Muscle of leg (tissue), 11 donors: ENCODE measurements around the gene NCF2. TPM values are rescaled to one million over a fixed set of nuclear protein-coding genes. Genes with fewer than 3 reads are reported as not detected.
A peak's percentile ranks its signal among the peaks of the same experiment; 100 is the strongest.

Experiments used
- DNase-seq: peaks from one replicate; pipeline ENCODE4 v3.0.0; 2013
- H3K27ac ChIP-seq: one replicate; pipeline ENCODE4 v1.5.1; 2013; ENCODE audit warnings: mild to moderate bottlenecking, low read length, control low read depth
- H3K27me3 ChIP-seq: one replicate; pipeline ENCODE4 v1.6.1; 2013; ENCODE audit warnings: low read length; ENCODE audit not compliant: control insufficient read depth, insufficient read depth
- H3K36me3 ChIP-seq: one replicate; pipeline ENCODE4 v1.6.1; 2013; ENCODE audit warnings: low read length; ENCODE audit not compliant: control insufficient read depth, insufficient read depth
- H3K4me1 ChIP-seq: one replicate; pipeline ENCODE4 v1.6.1; 2013; ENCODE audit warnings: low read length; ENCODE audit not compliant: control insufficient read depth, insufficient read depth
- H3K4me3 ChIP-seq: one replicate; pipeline ENCODE4 v1.5.1; 2013; ENCODE audit warnings: low read length, control low read depth
- H3K9me3 ChIP-seq: replicated peaks from 2 replicates; pipeline ENCODE4 v1.6.1; 2013; ENCODE audit warnings: low read depth, low read length; ENCODE audit not compliant: control insufficient read depth
- WGBS: methylation state at CpG from one replicate; pipeline ENCODE4 v1.1.5; 2013; ENCODE audit warnings: missing lambda C conversion rate; ENCODE audit not compliant: insufficient coverage; 5-methylcytosine and 5-hydroxymethylcytosine counted together
- polyA plus RNA-seq, 8 donors: library from polyadenylated mRNA; unstranded; fragments of 120-200 nt; gene quantifications; one replicate each; pipeline versions ENCODE4 v1.2.1 to v1.2.3, GENCODE V29; 2013; ENCODE audit warnings: inconsistent platforms in 1 of 8, low replicate concordance in 1 of 8; ENCODE audit not compliant: insufficient read length in 8 of 8, insufficient read depth in 1 of 8
- total RNA-seq: library from RNA; stranded (reverse); fragments of 120-200 nt; gene quantifications from one replicate; pipeline ENCODE4 v1.2.4, GENCODE V29; 2013

Gene NCF2
- total and polyA plus RNA-seq, 9 donors = 4.0 to 7.9 (median 5.0) TPM

DNA sequence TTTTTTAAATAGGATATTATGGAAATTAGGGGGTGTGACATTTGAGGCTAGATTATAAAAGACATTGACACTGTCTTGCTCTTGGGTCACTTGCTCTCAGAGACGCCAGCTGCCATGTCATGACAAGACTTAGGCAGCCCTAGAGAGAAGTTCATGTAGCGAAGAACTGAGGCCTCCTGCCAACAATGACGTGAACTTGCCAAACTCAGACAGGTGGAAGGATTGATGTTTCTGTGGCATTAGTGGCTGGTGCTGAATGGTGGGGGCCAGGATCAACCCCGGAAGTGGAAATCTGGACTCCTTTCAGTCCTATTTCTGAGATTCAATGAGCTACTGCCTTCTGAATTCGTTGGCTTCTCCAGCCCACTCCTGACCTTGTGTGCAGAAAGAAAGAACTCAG is 14.7 kb downstream of the NCF2 start:
- Histone ChIP-seq H3K9me3 (no peaks in the 10 kb centered on the region), H3K4me1 (peaks cover 19% of the 10 kb centered on the region), H3K36me3 (no peaks in the 10 kb centered on the region), H3K27me3 (no peaks in the 10 kb centered on the region), H3K27ac (peak overlapping the region; percentile 64), H3K4me3 (no peak overlapping the region)
- 63% methylated on average over 1 of the region's 5 CpGs for WGBS
- DNase-seq = peak; percentile 34

DNA sequence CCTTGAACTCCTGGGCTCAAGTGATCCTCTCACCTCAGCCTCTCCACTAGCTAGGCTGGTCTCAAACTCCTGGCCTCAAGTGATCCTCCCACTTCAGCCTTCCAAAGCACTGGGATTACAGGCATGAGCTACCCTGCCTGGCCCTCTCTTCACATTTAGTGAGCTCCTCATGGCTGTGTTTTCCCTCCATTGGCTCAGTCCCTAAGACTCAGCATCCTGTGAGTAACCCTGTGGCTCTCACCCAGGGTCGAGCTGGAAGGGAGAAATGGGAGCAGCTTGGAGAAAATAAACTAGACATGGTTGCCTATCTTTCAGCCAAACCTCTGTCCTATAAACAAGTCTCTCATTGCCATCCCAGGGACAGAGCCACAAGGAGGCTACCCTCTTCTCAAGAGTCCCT is 17.5 kb downstream of the NCF2 start:
- peaks cover 18% of the 10 kb centered on the region for H3K4me1 ChIP-seq
- no peaks in the 10 kb centered on the region for H3K36me3 ChIP-seq
- no peak for DNase-seq
- H3K27ac ChIP-seq = no peak overlapping the region
- no CpG with 5 or more reads among the region's 1 CpG for WGBS
- no peaks in the 10 kb centered on the region for H3K9me3 ChIP-seq
- no peaks in the 10 kb centered on the region for H3K27me3 ChIP-seq
- H3K4me3 ChIP-seq = no peak overlapping the region

DNA sequence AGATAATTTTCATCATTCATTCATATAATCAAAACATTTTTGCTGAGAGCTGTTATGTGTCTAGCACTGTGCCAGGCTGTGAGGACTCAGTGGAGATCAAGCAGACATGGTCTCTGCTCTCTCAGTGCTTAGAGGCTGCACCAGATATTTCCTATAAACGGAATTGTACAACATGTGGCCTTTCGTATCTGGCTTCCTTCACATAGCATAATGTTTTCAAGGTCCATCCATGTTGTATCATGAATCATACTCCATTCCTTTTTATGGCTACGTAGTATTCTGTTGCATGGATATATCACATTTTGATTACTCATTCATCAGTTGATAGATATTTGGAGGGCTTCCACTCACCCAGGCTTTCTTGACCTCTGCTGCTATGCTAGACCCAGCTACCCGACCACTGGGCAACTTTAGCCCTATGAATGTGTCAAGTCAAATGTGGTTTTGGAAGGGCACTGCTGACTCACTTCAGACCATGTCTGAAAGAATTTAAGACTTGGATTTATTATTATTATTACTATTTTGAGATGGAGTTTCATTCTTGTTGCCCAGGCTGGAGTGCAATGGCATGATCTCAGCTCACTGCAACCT is 18.5 kb downstream of the NCF2 start:
- no peak overlapping the region for H3K4me3 ChIP-seq
- H3K27me3 ChIP-seq = no peaks in the 10 kb centered on the region
- no peaks in the 10 kb centered on the region for H3K9me3 ChIP-seq
- H3K27ac ChIP-seq = no peak overlapping the region
- DNase-seq = no peak
- H3K4me1 ChIP-seq = peaks cover 22% of the 10 kb centered on the region
- 80% methylated on average over 1 of the region's 4 CpGs for WGBS
- H3K36me3 ChIP-seq = no peaks in the 10 kb centered on the region

DNA sequence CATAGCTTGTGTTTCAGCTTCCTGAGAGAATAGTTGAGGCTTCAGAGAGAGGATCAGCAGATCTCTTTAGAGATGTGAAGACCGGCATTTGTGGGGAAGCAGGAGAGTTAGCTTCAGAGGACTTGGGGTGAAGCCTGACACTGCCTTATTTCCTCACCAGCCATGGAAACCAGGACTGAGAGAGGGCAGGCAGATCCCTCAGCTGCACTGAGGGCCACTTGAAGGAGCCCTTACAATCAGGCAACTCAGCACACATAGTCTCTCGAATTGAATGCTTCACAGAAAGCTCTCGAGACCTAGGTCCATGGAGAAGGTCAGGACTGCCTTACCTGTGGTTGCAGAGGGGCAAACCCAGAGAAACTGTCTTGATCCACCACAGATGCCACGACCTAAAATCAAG is 19.8 kb downstream of the NCF2 start:
- Histone ChIP-seq H3K27ac (no peak overlapping the region), H3K27me3 (no peaks in the 10 kb centered on the region), H3K4me1 (peaks cover 11% of the 10 kb centered on the region), H3K9me3 (no peaks in the 10 kb centered on the region), H3K36me3 (no peaks in the 10 kb centered on the region), H3K4me3 (no peak overlapping the region)
- WGBS = 84% methylated on average over 3 of the region's 4 CpGs
- DNase-seq = no peak

DNA sequence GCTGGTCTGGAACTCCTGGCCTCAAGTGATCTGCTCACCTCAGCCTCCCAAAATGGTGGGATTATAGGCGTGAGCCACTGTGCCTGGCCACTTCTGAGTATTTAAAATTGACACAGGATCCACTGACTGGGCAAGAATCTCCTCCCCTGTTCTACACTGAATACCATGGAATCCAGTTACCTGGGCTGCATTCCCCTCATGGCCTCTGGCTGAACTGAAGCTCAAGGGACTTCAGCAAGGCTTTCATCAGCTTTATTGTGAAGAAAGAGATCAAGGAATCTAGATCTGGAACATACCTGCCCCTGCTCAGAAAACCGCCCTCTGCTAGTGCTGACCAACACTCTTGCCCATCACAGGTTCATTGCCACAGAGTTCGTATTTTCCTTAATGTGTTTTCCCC is 20.5 kb downstream of the NCF2 start:
- Histone ChIP-seq H3K4me3 (no peak overlapping the region), H3K9me3 (no peaks in the 10 kb centered on the region), H3K4me1 (peaks cover 9% of the 10 kb centered on the region), H3K27ac (no peak overlapping the region), H3K27me3 (no peaks in the 10 kb centered on the region), H3K36me3 (no peaks in the 10 kb centered on the region)
- 84% methylated on average over 3 of the region's 3 CpGs for WGBS
- DNase-seq = no peak

DNA sequence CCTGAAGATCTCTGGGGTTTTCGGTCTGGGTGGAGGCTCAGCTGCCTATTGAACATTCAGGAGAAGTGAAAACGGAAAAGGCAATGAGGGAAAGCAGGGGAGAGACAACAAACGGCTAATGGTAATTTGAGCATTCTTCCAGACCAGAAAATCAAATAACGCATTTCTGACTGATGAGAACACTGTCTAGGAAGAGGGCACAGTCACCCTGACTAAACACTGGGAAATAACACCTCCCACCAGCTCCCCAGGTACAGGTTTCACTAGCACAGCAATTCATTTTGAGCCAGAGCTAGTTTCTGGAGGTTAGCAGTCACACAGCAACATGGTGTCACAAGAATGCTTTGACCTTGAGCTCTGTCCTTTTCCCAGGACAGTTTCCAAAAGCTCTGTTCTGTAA is 21.1 kb downstream of the NCF2 start:
- Histone ChIP-seq H3K36me3 (no peaks in the 10 kb centered on the region), H3K27me3 (no peaks in the 10 kb centered on the region), H3K4me3 (no peak overlapping the region), H3K27ac (no peak overlapping the region), H3K9me3 (no peaks in the 10 kb centered on the region), H3K4me1 (peaks cover 9% of the 10 kb centered on the region)
- 61% methylated on average over 4 of the region's 4 CpGs for WGBS
- DNase-seq = no peak

DNA sequence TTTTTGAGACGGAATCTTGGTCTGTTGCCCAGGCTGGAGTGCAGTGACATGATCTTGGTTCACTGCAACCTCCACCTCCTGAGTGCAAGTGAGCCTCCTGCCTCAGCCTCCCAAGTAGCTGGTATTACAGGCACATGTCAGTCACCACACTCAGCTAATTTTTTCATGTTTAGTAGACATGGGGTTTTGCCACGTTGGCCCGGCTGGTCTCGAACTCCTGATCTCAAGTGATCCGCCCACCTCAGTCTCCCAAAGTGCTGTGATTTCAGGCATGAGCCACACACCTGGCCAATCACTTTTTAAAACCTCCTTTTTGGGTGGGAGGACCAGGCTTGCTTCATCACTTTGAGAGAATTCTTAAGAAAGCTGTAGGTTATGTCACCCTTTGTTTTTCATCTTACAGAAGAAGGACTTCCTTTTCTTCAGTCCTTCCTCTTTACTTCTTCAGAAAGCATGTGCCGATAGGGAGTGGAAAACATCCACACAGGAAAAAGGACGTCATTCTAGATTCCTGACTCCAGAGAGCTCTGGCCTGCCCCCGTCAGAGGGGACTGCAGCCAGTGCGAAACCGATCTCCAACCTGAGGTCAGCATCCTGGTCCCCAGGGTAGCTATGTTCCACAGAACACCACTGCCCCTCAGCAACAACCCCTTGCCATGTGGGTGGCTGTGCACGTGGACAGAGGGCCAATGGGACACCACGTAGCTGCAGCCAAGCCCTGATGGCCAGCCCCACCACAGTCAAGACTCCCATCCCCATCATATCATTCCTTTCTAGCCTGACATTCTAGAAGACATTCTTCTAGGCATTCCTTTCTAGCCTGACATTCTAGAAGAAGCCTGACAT is 21.9 kb downstream of the NCF2 start:
- H3K36me3 ChIP-seq = no peaks in the 10 kb centered on the region
- no peak overlapping the region for H3K4me3 ChIP-seq
- peak; percentile 81 for DNase-seq
- H3K9me3 ChIP-seq = no peaks in the 10 kb centered on the region
- H3K27ac ChIP-seq = peak overlapping the region; percentile 62
- no peaks in the 10 kb centered on the region for H3K27me3 ChIP-seq
- WGBS = 53% methylated on average over 7 of the region's 12 CpGs
- peaks cover 9% of the 10 kb centered on the region for H3K4me1 ChIP-seq

DNA sequence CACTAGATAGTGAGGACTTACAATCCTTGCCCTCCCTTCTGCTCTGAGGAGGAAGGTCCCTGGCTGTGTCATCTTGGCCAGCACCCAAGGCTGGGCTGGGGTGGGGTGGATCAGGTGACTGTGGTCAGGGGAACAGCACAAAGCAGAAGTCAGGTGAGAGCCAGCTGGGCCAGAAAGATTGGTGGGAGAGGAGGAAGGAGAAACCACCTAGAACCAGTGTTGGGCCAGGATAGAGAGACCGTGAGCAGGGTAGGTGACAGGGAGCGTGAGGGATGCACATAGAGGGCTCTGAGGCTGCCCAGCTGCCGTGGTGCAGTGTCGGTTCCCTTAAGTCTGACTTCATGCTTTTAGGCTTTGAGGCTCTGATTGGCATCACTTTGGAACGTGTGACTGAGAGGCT is 22.7 kb downstream of the NCF2 start:
- Histone ChIP-seq H3K27ac (no peak overlapping the region), H3K27me3 (no peaks in the 10 kb centered on the region), H3K36me3 (no peaks in the 10 kb centered on the region), H3K9me3 (no peaks in the 10 kb centered on the region), H3K4me1 (peaks cover 9% of the 10 kb centered on the region), H3K4me3 (no peak overlapping the region)
- DNase-seq = peak; percentile 41
- WGBS = 65% methylated on average over 5 of the region's 5 CpGs

DNA sequence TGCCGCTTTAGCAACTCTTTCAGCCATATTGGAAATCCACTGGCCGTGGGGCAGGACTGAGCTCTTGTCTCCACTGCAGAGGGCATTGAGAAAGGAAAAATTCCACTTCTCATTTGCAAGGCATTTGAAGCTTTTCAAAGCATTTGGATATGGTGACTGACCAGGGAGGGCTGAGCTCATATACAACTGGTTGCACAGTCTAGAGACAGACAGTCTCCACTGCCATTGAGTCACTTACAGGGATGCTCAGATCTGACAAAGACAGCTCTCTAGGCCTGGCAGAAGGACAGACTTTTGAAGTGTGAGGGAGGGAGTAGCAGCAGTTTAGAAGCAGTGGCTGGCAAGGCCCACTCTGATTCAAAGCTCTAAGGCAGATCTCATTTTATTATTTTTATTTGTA is 24.2 kb downstream of the NCF2 start:
- H3K27ac ChIP-seq = no peak overlapping the region
- no peaks in the 10 kb centered on the region for H3K27me3 ChIP-seq
- no peak overlapping the region for H3K4me3 ChIP-seq
- no peaks in the 10 kb centered on the region for H3K9me3 ChIP-seq
- no peak for DNase-seq
- 100% methylated on average over 1 of the region's 2 CpGs for WGBS
- H3K36me3 ChIP-seq = no peaks in the 10 kb centered on the region
- peaks cover 9% of the 10 kb centered on the region for H3K4me1 ChIP-seq

DNA sequence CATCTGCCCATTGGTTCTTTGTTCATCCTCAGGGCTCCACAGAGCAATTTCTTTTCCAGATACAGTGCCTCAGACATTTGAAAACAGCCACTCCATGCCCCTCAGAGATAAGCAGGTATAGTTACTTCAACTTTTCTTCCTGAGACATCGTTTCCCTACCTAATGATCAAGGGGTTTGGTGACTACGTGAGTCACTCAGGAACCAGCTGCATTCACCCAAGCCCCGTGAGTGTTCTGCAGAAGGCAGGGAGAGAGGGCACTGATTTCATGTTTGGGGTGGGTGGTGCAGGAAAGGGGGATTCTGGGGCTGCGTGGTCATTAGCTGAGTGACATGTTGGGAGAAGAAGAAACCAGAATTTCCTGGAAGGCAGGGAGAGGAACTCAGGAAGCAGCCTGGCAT is 25.0 kb downstream of the NCF2 start:
- H3K36me3 ChIP-seq = no peaks in the 10 kb centered on the region
- 76% methylated on average over 3 of the region's 4 CpGs for WGBS
- H3K4me3 ChIP-seq = no peak overlapping the region
- H3K4me1 ChIP-seq = peaks cover 9% of the 10 kb centered on the region
- H3K27me3 ChIP-seq = no peaks in the 10 kb centered on the region
- no peak overlapping the region for H3K27ac ChIP-seq
- H3K9me3 ChIP-seq = no peaks in the 10 kb centered on the region
- no peak for DNase-seq
